Fibroblast of villous mesenchyme (primary cell): ENCODE results near the gene RBBP8NL. TPM values are rescaled to one million over a fixed set of nuclear protein-coding genes. Genes with fewer than 3 reads are reported as not detected.

Experiments used
- DNase-seq: peaks from one replicate; pipeline ENCODE4 v3.0.0-alpha.2; 2010; ENCODE audit warnings: low read depth
- H3K4me3 ChIP-seq: 2 replicates; pipeline ENCODE4 v1.5.1; 2011; ENCODE audit warnings: low read depth, mild to moderate bottlenecking, low read length
- total RNA-seq: library from RNA; depleted of rRNA; stranded (reverse); fragments of >200 nt; gene quantifications from 2 replicates; pipeline ENCODE4 v1.2.3, GENCODE V29; 2012
- TF ChIP-seq, protein P1 (sequence below): IDR thresholded peaks from 2 replicates; pipeline ENCODE4 v1.5.1; 2012; ENCODE audit warnings: low read depth, mild to moderate bottlenecking, low read length; ENCODE audit not compliant: insufficient read depth

Gene RBBP8NL
- total RNA-seq, 1 donor, result not detected

- TF ChIP-seq, protein P1, sequence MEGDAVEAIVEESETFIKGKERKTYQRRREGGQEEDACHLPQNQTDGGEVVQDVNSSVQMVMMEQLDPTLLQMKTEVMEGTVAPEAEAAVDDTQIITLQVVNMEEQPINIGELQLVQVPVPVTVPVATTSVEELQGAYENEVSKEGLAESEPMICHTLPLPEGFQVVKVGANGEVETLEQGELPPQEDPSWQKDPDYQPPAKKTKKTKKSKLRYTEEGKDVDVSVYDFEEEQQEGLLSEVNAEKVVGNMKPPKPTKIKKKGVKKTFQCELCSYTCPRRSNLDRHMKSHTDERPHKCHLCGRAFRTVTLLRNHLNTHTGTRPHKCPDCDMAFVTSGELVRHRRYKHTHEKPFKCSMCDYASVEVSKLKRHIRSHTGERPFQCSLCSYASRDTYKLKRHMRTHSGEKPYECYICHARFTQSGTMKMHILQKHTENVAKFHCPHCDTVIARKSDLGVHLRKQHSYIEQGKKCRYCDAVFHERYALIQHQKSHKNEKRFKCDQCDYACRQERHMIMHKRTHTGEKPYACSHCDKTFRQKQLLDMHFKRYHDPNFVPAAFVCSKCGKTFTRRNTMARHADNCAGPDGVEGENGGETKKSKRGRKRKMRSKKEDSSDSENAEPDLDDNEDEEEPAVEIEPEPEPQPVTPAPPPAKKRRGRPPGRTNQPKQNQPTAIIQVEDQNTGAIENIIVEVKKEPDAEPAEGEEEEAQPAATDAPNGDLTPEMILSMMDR, result no peak
- no peak for DNase-seq
- no peak overlapping the region for H3K4me3 ChIP-seq
Measured at GRCh38 chr20:62466806-62467537, 39.6 kb upstream of the RBBP8NL start.

DNA sequence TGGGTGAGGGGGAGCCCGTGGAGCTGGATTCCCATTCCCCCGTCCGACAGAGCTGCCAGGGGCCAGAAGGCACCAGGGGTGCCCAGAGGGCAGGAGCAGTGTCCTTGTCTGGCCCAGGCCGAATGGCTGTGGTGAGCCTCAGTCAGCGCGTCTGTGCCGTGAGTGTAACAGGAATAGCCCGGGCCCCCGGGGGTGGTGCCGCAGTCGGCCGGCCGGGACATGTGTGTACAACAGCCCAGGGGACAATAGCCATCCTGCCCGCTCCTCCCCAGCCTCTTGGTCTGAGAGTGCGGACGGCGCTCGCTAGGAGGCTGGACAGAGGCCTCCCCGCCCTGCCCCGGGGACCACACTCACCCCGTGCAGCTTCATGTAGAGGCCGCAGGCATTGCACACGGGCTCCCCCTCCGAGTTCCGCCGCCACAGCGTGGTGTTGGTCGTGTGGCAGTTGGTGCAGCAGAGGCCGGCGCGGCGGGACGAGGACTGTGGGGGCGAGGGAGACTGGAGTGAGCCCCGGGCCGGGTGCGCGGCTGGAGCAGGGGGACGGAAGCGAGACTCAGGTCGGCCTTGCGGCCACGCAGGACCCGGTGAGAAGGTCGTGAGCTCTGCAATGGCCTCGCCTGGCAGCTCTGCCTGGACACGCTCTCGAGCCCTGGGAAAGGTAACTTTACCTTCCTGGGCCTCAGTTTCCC, 38.9 kb upstream of the RBBP8NL start:
- TF ChIP-seq, protein P1, result no peak
- no peak for DNase-seq
- no peak overlapping the region for H3K4me3 ChIP-seq

GRCh38 chr20:62464990-62465389, 37.7 kb upstream of the RBBP8NL start:
- DNase-seq, result no peak
- H3K4me3 ChIP-seq, result no peak overlapping the region
- TF ChIP-seq, protein P1, result no peak

GRCh38 chr20:62464425-62464770, 37.1 kb upstream of the RBBP8NL start:
- no peak overlapping the region for H3K4me3 ChIP-seq
- TF ChIP-seq, protein P1, result no peak
- DNase-seq, result no peak

DNA sequence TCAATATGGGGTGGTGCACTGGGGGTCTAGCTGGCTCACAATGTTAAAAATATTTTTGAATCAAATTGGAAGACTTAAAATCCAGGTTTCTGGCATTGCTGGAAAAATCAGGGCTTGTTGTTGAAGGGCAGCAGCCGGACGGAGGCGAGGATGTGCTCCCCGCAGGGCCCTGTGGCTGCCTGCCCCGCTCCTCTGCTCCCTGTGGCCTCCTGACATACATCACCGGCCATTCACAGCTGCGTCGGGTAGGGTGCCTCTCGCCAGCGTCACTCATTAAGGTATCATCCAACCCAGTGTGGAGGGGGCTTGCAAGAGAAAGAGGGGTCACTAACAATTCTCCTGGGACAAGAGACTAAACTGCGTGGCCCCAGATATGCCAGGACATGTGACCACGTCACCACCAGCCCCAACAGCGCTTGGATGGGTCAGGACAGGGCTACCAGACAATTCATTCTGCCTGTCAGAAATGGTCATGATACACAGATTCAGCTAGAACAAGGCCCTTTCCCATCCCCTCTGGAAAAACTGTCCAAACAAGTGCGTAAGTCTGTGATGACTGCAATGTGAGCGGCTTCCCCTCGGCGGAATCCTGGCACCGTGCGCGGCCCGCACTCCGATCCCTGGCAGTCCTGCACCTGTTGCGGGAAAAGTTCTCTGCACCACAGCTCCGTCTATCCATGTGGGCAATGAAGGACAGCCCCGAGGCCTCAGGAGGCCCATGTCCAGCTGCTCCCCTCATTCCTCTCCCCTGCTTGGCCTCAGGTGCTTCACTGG, 36.5 kb upstream of the RBBP8NL start:
- TF ChIP-seq, protein P1, result no peak
- no peak overlapping the region for H3K4me3 ChIP-seq
- no peak for DNase-seq

DNA sequence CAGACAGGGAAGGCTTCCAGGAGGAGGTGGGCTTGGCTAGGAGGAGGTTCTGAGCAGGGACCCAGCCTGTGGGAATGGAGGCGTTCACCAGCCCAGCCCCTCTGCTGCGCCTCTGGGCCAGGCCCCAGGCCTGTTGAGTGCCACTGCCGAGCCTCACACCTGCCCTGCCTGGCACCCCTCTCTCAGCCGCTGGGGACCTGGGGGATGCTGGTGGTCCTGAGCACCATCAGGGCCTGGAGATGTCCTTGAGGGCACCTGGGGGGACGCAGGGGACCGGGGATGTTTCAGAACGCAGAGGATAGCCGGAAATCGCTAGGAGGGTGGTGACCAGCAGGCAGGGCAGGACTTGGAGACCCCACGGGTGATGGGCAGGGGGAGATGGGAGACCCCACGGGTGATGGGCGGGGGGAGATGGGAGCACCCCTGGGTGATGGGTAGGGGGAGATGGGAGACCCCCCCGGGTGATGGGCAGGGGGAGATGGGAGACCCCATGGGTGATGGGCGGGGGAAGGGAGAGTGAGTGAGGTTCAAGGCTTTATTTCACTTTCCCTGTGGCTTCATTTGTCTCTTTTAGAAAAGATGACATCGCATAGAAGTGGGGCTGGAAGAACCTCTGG, 35.7 kb upstream of the RBBP8NL start:
- no peak for DNase-seq
- TF ChIP-seq, protein P1, result no peak

More for the DNA sequence above, 35.7 kb upstream of the RBBP8NL start:
- no peak overlapping the region for H3K4me3 ChIP-seq
